SK-N-MC (cell line): ENCODE measurements around the gene THG1L.

Experiments
- EZH2 ChIP-seq: fragments of 200-600 bp; sonication (generic); IDR thresholded peaks from one replicate; pipeline ENCODE4 v1.6.1; 2017; ENCODE audit warnings: antibody characterized with exemption
- POLR2AphosphoS5 ChIP-seq: IDR thresholded peaks from 2 replicates; pipeline ENCODE4 v1.6.1; 2012; ENCODE audit warnings: mild to moderate bottlenecking, low read depth, low read length, borderline replicate concordance

DNA sequence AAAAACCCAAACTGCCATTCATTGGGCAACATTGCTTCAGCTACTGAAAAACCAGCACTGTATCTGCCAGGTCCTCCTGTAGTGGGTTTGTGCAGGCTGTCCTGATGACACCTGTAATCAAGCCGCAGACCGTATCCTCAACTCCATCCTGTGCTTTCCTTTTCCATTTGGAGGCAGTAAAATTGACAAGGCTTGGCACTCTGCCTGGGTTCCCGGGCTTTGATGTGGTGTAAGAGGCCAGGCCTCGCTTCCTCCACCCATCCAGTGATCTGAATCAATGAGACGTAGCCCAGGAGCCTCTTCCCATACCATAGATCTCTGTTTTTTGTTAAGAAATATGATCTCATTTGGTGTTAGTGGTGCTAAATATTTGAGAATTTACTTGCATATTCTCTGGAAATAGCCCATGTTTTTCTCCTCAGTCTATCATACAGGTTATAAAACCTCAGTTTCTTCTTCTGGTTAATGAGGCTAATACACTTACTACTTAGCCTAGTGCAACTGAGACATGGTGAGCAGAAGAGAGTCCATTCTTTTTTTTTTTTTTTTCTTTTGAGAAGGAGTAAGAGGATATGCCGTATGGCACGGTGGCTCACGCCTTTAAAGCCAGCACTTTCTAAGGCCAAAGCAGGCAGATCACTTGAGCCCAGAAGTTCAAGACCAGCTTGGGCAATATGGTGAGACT, 47.0 kb downstream of the THG1L start:
- TF ChIP-seq POLR2AphosphoS5 (no peak), EZH2 (no peak)
